Upper lobe of right lung (tissue), 1 donor: ENCODE results near the gene GATM. TPM values are rescaled to one million over a fixed set of nuclear protein-coding genes. Genes with fewer than 3 reads are reported as not detected.

Experiments used
- ATAC-seq: fragments of 200-7000 bp; cut with Tn5 transposase; one replicate; pipeline ENCODE4 v1.9.1; 2020; ENCODE audit warnings: mild to moderate bottlenecking, moderate library complexity
- DNase-seq: peaks from one replicate; pipeline ENCODE4 v3.0.0-alpha.2; 2020
- H3K27ac ChIP-seq: fragments of 200-600 bp; one replicate; pipeline ENCODE4 v1.8.0; 2022
- H3K27me3 ChIP-seq: fragments of 200-600 bp; one replicate; pipeline ENCODE4 v1.8.0; 2022; ENCODE audit warnings: mild to moderate bottlenecking
- H3K36me3 ChIP-seq: fragments of 200-600 bp; one replicate; pipeline ENCODE4 v1.8.0; 2022
- H3K4me1 ChIP-seq: fragments of 200-600 bp; one replicate; pipeline ENCODE4 v1.8.0; 2022
- H3K4me3 ChIP-seq: fragments of 200-600 bp; one replicate; pipeline ENCODE4 v1.8.0; 2022; ENCODE audit warnings: mild to moderate bottlenecking
- H3K9me3 ChIP-seq: fragments of 200-600 bp; one replicate; pipeline ENCODE4 v1.8.0; 2022
- intact Hi-C: fragments of 100-400 bp; cut with DNase I; formaldehyde crosslinking; loops from one replicate; pipeline ENCODE4 v1.11.0; 2022
- total RNA-seq: library from RNA; stranded (reverse); fragmentation: NEBNext Ultra II Directional; extraction: Animal tissue kit (Norgen Biotek cat#: 25700); gene quantifications from one replicate; pipeline ENCODE4 v1.2.1, GENCODE V29; 2021
- TF ChIP-seq, protein P1 (sequence below): fragments of 200-600 bp; IDR thresholded peaks from one replicate; pipeline ENCODE4 v1.8.0; 2022; ENCODE audit warnings: antibody characterized with exemption
- donor health status: DM: no; HTN: yes; CAD: no; lungs with severe emphysema.

GATM gene
- total RNA-seq, 1 donor from 2014 or later, result 7.2 TPM

DNA sequence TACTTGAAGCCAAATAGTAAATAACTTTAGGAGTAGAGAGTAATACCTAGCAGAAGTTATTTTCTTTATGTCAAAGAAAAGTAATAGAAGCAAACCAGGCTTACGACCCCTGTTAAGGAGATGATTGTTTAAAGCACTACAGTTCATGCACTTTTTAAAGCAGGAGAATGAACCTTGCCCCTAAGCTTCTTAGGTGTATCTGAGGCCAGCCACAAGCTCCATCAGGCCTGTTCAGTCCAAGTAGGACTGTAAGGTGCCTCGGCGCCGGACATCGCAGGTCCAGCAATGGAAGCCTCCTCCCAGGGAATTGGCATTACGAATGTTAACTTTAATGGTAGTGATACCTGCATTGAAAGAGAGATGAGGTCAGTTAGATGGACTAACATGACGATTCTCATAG lies 16.5 kb downstream of the GATM start:
- Histone ChIP-seq H3K27me3 (no peaks in the 10 kb centered on the region), H3K27ac (no peak overlapping the region), H3K9me3 (no peaks in the 10 kb centered on the region), H3K4me1 (no peaks in the 10 kb centered on the region), H3K36me3 (peaks cover 10% of the 10 kb centered on the region), H3K4me3 (no peak overlapping the region)
- DNase-seq (no peak), ATAC-seq (no peak)
- intact Hi-C loops, result no loop called here
- TF ChIP-seq, protein P1, sequence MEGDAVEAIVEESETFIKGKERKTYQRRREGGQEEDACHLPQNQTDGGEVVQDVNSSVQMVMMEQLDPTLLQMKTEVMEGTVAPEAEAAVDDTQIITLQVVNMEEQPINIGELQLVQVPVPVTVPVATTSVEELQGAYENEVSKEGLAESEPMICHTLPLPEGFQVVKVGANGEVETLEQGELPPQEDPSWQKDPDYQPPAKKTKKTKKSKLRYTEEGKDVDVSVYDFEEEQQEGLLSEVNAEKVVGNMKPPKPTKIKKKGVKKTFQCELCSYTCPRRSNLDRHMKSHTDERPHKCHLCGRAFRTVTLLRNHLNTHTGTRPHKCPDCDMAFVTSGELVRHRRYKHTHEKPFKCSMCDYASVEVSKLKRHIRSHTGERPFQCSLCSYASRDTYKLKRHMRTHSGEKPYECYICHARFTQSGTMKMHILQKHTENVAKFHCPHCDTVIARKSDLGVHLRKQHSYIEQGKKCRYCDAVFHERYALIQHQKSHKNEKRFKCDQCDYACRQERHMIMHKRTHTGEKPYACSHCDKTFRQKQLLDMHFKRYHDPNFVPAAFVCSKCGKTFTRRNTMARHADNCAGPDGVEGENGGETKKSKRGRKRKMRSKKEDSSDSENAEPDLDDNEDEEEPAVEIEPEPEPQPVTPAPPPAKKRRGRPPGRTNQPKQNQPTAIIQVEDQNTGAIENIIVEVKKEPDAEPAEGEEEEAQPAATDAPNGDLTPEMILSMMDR, result no peak

- ATAC-seq (no peak), DNase-seq (no peak)
- Histone ChIP-seq H3K36me3 (no peaks in the 10 kb centered on the region), H3K27me3 (no peaks in the 10 kb centered on the region), H3K4me1 (no peaks in the 10 kb centered on the region), H3K4me3 (no peak overlapping the region), H3K9me3 (no peaks in the 10 kb centered on the region), H3K27ac (no peak overlapping the region)
- TF ChIP-seq, protein P1, result no peak
- intact Hi-C loops, result no loop called here
These were observed 22.5 kb downstream of the GATM start for GRCh38 chr15:45355860-45356259.

DNA sequence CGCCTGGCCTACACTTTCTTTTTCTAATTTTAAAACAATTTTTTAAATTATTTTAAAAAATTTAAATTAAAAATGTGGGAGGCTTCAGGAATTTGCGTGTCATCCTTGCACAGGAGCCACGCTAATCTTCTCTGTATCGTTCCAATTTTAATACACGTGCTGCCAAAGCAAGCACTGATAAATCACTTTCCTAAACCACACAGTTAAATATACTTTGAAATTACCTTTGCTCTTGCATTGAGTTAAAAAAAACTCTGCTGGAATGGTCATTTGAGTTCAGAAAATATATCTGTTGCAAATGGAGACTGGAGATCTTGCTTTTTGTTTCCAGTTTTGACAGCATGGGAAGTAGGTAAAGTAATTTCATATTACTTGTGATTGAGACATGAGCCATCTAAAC lies 23.6 kb downstream of the GATM start:
- TF ChIP-seq, protein P1, result no peak
- ATAC-seq, result no peak
- DNase-seq, result no peak
- Histone ChIP-seq H3K27ac (no peak overlapping the region), H3K9me3 (no peaks in the 10 kb centered on the region), H3K4me1 (no peaks in the 10 kb centered on the region), H3K4me3 (no peak overlapping the region), H3K27me3 (no peaks in the 10 kb centered on the region), H3K36me3 (no peaks in the 10 kb centered on the region)
- intact Hi-C loops, result no loop called here

DNA sequence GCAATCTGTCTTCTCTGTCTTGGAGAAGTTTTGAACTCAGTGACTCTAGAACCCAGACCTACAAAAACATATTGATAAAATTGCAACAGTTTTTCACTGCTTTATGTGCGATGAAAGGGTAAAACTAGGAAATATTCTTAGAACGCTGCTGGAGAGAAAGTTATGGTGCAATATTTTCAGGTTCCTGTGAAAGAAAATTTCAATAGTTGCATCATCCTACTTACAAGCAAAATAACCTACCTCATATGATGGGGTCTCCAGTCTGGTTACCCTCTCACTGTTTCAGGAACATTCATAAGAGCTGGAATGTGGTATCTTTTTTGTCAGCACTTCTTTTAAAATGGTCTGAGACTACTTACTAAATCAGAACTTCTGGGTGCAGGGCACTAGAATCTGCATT lies 27.1 kb downstream of the GATM start:
- Histone ChIP-seq H3K36me3 (no peaks in the 10 kb centered on the region), H3K9me3 (no peaks in the 10 kb centered on the region), H3K4me1 (no peaks in the 10 kb centered on the region), H3K27me3 (peaks cover 11% of the 10 kb centered on the region), H3K27ac (no peak overlapping the region), H3K4me3 (no peak overlapping the region)
- intact Hi-C loops, result no loop called here
- no peak for DNase-seq
- no peak for ATAC-seq
- TF ChIP-seq, protein P1, result no peak

GRCh38 chr15:45349623-45350022 lies 28.7 kb downstream of the GATM start:
- ATAC-seq (no peak), DNase-seq (no peak)
- Histone ChIP-seq H3K9me3 (no peaks in the 10 kb centered on the region), H3K27me3 (peaks cover 12% of the 10 kb centered on the region), H3K4me1 (no peaks in the 10 kb centered on the region), H3K27ac (no peak overlapping the region), H3K4me3 (no peak overlapping the region), H3K36me3 (no peaks in the 10 kb centered on the region)
- intact Hi-C loops, result no loop called here
- TF ChIP-seq, protein P1, result no peak

DNA sequence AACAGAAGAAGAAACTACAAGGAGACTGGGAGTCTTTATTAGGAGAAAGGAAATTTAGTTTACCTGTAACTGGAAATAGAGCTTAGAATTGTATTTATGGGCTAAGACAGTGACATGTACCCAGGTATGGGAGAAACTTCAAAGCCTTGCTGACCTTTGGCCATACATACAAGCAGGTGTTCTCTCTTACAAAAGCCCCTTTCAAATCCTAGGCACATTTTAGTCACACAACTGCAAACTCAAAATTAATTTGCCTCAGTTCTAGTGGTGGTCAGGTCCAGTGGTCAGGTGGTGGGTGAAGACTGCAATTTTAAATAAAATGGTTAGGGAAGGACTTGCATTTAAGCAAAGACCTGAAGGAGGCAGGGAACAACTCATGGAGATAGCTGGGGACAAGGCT lies 30.4 kb downstream of the GATM start:
- Histone ChIP-seq H3K4me1 (no peaks in the 10 kb centered on the region), H3K4me3 (no peak overlapping the region), H3K27ac (no peak overlapping the region), H3K36me3 (no peaks in the 10 kb centered on the region), H3K27me3 (peaks cover 12% of the 10 kb centered on the region), H3K9me3 (no peaks in the 10 kb centered on the region)
- intact Hi-C loops, result no loop called here
- TF ChIP-seq, protein P1, result no peak
- no peak for ATAC-seq
- DNase-seq, result no peak
